Measurements from ENCODE around the gene RRAGC.

DNA sequence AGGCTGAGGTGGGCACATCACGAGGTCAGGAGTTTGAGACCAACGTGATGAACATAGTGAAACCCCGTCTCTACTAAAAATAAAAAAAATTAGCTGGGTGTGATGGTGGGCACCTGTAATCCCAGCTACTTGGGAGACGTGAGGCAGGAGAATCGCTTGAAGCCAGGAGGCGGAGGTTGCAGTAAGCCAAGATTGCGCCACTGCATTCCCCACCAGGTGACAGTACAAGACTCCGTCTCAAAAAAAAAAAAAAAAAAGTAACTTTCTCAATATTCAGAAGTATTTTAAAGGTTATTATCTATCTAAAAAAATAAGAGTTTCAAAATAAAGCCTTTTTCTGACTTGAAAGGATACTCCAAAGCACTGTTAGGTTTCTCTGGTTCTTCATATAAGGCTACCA, 7.6 kb upstream of the RRAGC start:
- TF ChIP-seq, protein P1, sequence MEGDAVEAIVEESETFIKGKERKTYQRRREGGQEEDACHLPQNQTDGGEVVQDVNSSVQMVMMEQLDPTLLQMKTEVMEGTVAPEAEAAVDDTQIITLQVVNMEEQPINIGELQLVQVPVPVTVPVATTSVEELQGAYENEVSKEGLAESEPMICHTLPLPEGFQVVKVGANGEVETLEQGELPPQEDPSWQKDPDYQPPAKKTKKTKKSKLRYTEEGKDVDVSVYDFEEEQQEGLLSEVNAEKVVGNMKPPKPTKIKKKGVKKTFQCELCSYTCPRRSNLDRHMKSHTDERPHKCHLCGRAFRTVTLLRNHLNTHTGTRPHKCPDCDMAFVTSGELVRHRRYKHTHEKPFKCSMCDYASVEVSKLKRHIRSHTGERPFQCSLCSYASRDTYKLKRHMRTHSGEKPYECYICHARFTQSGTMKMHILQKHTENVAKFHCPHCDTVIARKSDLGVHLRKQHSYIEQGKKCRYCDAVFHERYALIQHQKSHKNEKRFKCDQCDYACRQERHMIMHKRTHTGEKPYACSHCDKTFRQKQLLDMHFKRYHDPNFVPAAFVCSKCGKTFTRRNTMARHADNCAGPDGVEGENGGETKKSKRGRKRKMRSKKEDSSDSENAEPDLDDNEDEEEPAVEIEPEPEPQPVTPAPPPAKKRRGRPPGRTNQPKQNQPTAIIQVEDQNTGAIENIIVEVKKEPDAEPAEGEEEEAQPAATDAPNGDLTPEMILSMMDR (IDR thresholded peaks at IDR 0.05; ENCODE audit: poor library complexity, severe bottlenecking): no peak
- no peak for TF ChIP-seq EZH2 (IDR thresholded peaks at IDR 0.05; ENCODE audit: borderline replicate concordance, insufficient read depth, low read length, poor library complexity, severe bottlenecking)
- TF ChIP-seq EP300 (conservative IDR thresholded peaks at IDR 0.05; ENCODE audit: poor library complexity, severe bottlenecking): no peak
- TF ChIP-seq POLR2AphosphoS5 (IDR thresholded peaks at IDR 0.05): no peak
- no peak for TF ChIP-seq RAD21 (conservative IDR thresholded peaks at IDR 0.05)
- no peak for TF ChIP-seq TAF1 (IDR thresholded peaks at IDR 0.05; ENCODE audit: low read depth)
- TF ChIP-seq SMC3 (conservative IDR thresholded peaks at IDR 0.05; ENCODE audit: poor library complexity): no peak
- TF ChIP-seq, protein P2, sequence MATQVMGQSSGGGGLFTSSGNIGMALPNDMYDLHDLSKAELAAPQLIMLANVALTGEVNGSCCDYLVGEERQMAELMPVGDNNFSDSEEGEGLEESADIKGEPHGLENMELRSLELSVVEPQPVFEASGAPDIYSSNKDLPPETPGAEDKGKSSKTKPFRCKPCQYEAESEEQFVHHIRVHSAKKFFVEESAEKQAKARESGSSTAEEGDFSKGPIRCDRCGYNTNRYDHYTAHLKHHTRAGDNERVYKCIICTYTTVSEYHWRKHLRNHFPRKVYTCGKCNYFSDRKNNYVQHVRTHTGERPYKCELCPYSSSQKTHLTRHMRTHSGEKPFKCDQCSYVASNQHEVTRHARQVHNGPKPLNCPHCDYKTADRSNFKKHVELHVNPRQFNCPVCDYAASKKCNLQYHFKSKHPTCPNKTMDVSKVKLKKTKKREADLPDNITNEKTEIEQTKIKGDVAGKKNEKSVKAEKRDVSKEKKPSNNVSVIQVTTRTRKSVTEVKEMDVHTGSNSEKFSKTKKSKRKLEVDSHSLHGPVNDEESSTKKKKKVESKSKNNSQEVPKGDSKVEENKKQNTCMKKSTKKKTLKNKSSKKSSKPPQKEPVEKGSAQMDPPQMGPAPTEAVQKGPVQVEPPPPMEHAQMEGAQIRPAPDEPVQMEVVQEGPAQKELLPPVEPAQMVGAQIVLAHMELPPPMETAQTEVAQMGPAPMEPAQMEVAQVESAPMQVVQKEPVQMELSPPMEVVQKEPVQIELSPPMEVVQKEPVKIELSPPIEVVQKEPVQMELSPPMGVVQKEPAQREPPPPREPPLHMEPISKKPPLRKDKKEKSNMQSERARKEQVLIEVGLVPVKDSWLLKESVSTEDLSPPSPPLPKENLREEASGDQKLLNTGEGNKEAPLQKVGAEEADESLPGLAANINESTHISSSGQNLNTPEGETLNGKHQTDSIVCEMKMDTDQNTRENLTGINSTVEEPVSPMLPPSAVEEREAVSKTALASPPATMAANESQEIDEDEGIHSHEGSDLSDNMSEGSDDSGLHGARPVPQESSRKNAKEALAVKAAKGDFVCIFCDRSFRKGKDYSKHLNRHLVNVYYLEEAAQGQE (IDR thresholded peaks at IDR 0.05; ENCODE audit: borderline replicate concordance): no peak
